DOHH2 (cell line): Measurements from ENCODE around the gene GYG2.

Source experiments
- CTCF ChIP-seq: fragments of 200-600 bp; sonication (generic); IDR thresholded peaks from one replicate; pipeline ENCODE4 v1.5.1; 2014; ENCODE audit warnings: antibody characterized with exemption, mild to moderate bottlenecking, low read depth, low read length; ENCODE audit not compliant: poor library complexity, severe bottlenecking
- EZH2phosphoT487 ChIP-seq: fragments of 200-600 bp; sonication (generic); IDR thresholded peaks from 2 replicates; pipeline ENCODE4 v1.6.1; 2017; ENCODE audit warnings: borderline replicate concordance, mild to moderate bottlenecking, antibody characterized with exemption, low read length, moderate library complexity, mixed read lengths

GRCh38 chrX:2781226-2781571, 47.5 kb upstream of the GYG2 start:
- no peak for TF ChIP-seq CTCF
- no peak for TF ChIP-seq EZH2phosphoT487
